ENCODE measurements around the gene STK25.

The STK25 gene

GRCh38 chr2:241493092-241493491 lies 15.3 kb downstream of the STK25 start:
- no peak for DNase-seq (ENCODE audit: low spot score)

GRCh38 chr2:241492174-241492565 lies 16.2 kb downstream of the STK25 start:
- DNase-seq (ENCODE audit: low spot score): no peak

GRCh38 chr2:241491549-241492173 lies 16.7 kb downstream of the STK25 start:
- DNase-seq (ENCODE audit: low spot score): no peak

GRCh38 chr2:241490825-241491506 lies 17.4 kb downstream of the STK25 start:
- DNase-seq (ENCODE audit: low spot score): no peak

GRCh38 chr2:241489733-241490680 lies 18.4 kb downstream of the STK25 start:
- DNase-seq (ENCODE audit: low spot score): no peak

GRCh38 chr2:241489088-241489487 lies 19.3 kb downstream of the STK25 start:
- no peak for DNase-seq (ENCODE audit: low spot score)

- DNase-seq (ENCODE audit: low spot score): no peak
Observed at GRCh38 chr2:241485172-241485911, 23.0 kb downstream of the STK25 start.

GRCh38 chr2:241483305-241483704 lies 25.1 kb downstream of the STK25 start:
- no peak for DNase-seq (ENCODE audit: low spot score)

- no peak for DNase-seq (ENCODE audit: low spot score)
Observed at GRCh38 chr2:241482126-241482955, 26.0 kb downstream of the STK25 start.

- DNase-seq (ENCODE audit: low spot score): no peak
Observed at GRCh38 chr2:241481687-241482086, 26.7 kb downstream of the STK25 start.

- DNase-seq (ENCODE audit: low spot score): no peak
Observed at GRCh38 chr2:241479026-241479898, 29.1 kb downstream of the STK25 start.

GRCh38 chr2:241478166-241478565 lies 30.2 kb downstream of the STK25 start:
- DNase-seq (ENCODE audit: low spot score): no peak

- DNase-seq (ENCODE audit: low spot score): no peak
Observed at GRCh38 chr2:241475267-241475666, 33.1 kb downstream of the STK25 start.

- DNase-seq (ENCODE audit: low spot score): no peak
Observed at GRCh38 chr2:241473399-241473798, 35.0 kb downstream of the STK25 start.

GRCh38 chr2:241469746-241470145 lies 38.6 kb downstream of the STK25 start:
- no peak for DNase-seq (ENCODE audit: low spot score)

- DNase-seq (ENCODE audit: low spot score): no peak
Observed at GRCh38 chr2:241468476-241468781, 40.0 kb downstream of the STK25 start.

GRCh38 chr2:241467777-241468475 lies 40.5 kb downstream of the STK25 start:
- DNase-seq (ENCODE audit: low spot score): no peak

- no peak for DNase-seq (ENCODE audit: low spot score)
Observed at GRCh38 chr2:241466230-241466629, 42.2 kb downstream of the STK25 start.

GRCh38 chr2:241465543-241465942 lies 42.8 kb downstream of the STK25 start:
- no peak for DNase-seq (ENCODE audit: low spot score)

All from HuH-7 (cell line).